H9 (cell line): ENCODE measurements around the gene SLC5A2. TPM values are rescaled to one million over a fixed set of nuclear protein-coding genes. Genes with fewer than 3 reads are reported as not detected.

Source experiments
- DNase-seq: peaks from one replicate; pipeline ENCODE4 v3.0.0-alpha.2; 2017
- H2AFZ ChIP-seq: one replicate; pipeline ENCODE4 v1.6.1; 2013; ENCODE audit warnings: mild to moderate bottlenecking, low read length, control low read depth, moderate library complexity
- H2AK5ac ChIP-seq: 2 replicates; pipeline ENCODE4 v1.6.1; 2013; ENCODE audit warnings: low read length, control low read depth, mixed read lengths; ENCODE audit not compliant: insufficient read length
- H2BK120ac ChIP-seq: one replicate; pipeline ENCODE4 v1.6.1; 2013; ENCODE audit warnings: low read depth, mild to moderate bottlenecking, low read length, control low read depth, inconsistent platforms; ENCODE audit not compliant: poor library complexity, severe bottlenecking
- H2BK12ac ChIP-seq: 2 replicates; pipeline ENCODE4 v1.6.1; 2013; ENCODE audit warnings: low read length, control low read depth, mixed read lengths, low read depth; ENCODE audit not compliant: insufficient read length
- H2BK15ac ChIP-seq: 2 replicates; pipeline ENCODE4 v1.6.1; 2013; ENCODE audit warnings: low read depth, low read length, control low read depth
- H2BK20ac ChIP-seq: one replicate; pipeline ENCODE4 v1.6.1; 2013; ENCODE audit warnings: low read depth, mild to moderate bottlenecking, low read length, control low read depth, inconsistent platforms; ENCODE audit not compliant: poor library complexity, severe bottlenecking
- H2BK5ac ChIP-seq: 2 replicates; pipeline ENCODE4 v1.6.1; 2013; ENCODE audit warnings: low read length, control low read depth, mixed read lengths; ENCODE audit not compliant: insufficient read length
- H3K14ac ChIP-seq: 2 replicates; pipeline ENCODE4 v1.6.1; 2013; ENCODE audit warnings: low read length, control low read depth; ENCODE audit not compliant: insufficient read depth
- H3K18ac ChIP-seq: 2 replicates; pipeline ENCODE4 v1.6.1; 2013; ENCODE audit warnings: low read depth, mild to moderate bottlenecking, mixed read lengths, low read length, control low read depth; ENCODE audit not compliant: insufficient read length
- H3K23ac ChIP-seq: 2 replicates; pipeline ENCODE4 v1.6.1; 2013; ENCODE audit warnings: low read length, control low read depth, mixed read lengths, low read depth; ENCODE audit not compliant: insufficient read length
- H3K23me2 ChIP-seq: 2 replicates; pipeline ENCODE4 v1.6.1; 2013; ENCODE audit warnings: low read depth, mild to moderate bottlenecking, mixed read lengths, low read length, control low read depth; ENCODE audit not compliant: insufficient read length, poor library complexity, severe bottlenecking
- H3K27ac ChIP-seq: 2 replicates; pipeline ENCODE4 v1.5.1; 2013; ENCODE audit warnings: low read length, control low read depth, mixed read lengths, low read depth; ENCODE audit not compliant: insufficient read length
- H3K27me3 ChIP-seq: 2 replicates; pipeline ENCODE4 v1.6.1; 2013; ENCODE audit warnings: low read length, control low read depth, inconsistent platforms; ENCODE audit not compliant: insufficient read depth
- H3K4ac ChIP-seq: 2 replicates; pipeline ENCODE4 v1.6.1; 2013; ENCODE audit warnings: low read depth, mild to moderate bottlenecking, control low read depth, inconsistent platforms, low read length, moderate library complexity
- H3K4me1 ChIP-seq: 2 replicates; pipeline ENCODE4 v1.6.1; 2013; ENCODE audit warnings: low read length, control low read depth, inconsistent platforms; ENCODE audit not compliant: insufficient read depth
- H3K4me2 ChIP-seq: 2 replicates; pipeline ENCODE4 v1.6.1; 2013; ENCODE audit warnings: low read length, control low read depth, mixed read lengths; ENCODE audit not compliant: insufficient read length, insufficient read depth
- H3K56ac ChIP-seq: 2 replicates; pipeline ENCODE4 v1.6.1; 2013; ENCODE audit warnings: low read depth, mild to moderate bottlenecking, mixed read lengths, low read length, control low read depth; ENCODE audit not compliant: insufficient read length
- H3K79me1 ChIP-seq: 2 replicates; pipeline ENCODE4 v1.6.1; 2013; ENCODE audit warnings: low read depth, mild to moderate bottlenecking, moderate library complexity, low read length, control low read depth, inconsistent platforms; ENCODE audit not compliant: insufficient read depth, poor library complexity, severe bottlenecking
- H3K79me2 ChIP-seq: 2 replicates; pipeline ENCODE4 v1.6.1; 2013; ENCODE audit warnings: low read length, control low read depth, inconsistent platforms; ENCODE audit not compliant: insufficient read depth
- H3K9ac ChIP-seq: 2 replicates; pipeline ENCODE4 v1.6.1; 2013; ENCODE audit warnings: low read length, control low read depth, mixed read lengths; ENCODE audit not compliant: insufficient read length; ENCODE audit errors: extremely low read depth
- H3K9me3 ChIP-seq: one replicate; pipeline ENCODE4 v1.6.1; 2013; ENCODE audit warnings: low read depth, low read length, inconsistent platforms; ENCODE audit not compliant: control insufficient read depth
- H3T11ph ChIP-seq: one replicate; pipeline ENCODE4 v1.6.1; 2013; ENCODE audit warnings: mild to moderate bottlenecking, low read length, control low read depth, inconsistent platforms
- H4K20me1 ChIP-seq: one replicate; pipeline ENCODE4 v1.6.1; 2013; ENCODE audit not compliant: control insufficient read depth, insufficient read length, insufficient read depth
- H4K5ac ChIP-seq: 2 replicates; pipeline ENCODE4 v1.6.1; 2013; ENCODE audit warnings: low read depth, mild to moderate bottlenecking, mixed read lengths, low read length, control low read depth; ENCODE audit not compliant: insufficient read length
- H4K8ac ChIP-seq: replicated peaks from 2 replicates; pipeline ENCODE4 v1.6.1; 2013; ENCODE audit warnings: low read length, control low read depth, mixed read lengths, low read depth; ENCODE audit not compliant: insufficient read length
- H4K91ac ChIP-seq: 2 replicates; pipeline ENCODE4 v1.6.1; 2013; ENCODE audit warnings: low read depth, mild to moderate bottlenecking, moderate library complexity, mixed read lengths, low read length, control low read depth; ENCODE audit not compliant: insufficient read length
- H3K27ac Mint-ChIP-seq, 3 experiments: 2 replicates in 2 of 3; 3 replicates in 1 of 3; pipeline ENCODE4 v1.8.0; 2020 to 2021; ENCODE audit warnings: mixed read lengths in 3 of 3, mild to moderate bottlenecking in 1 of 3, moderate library complexity in 1 of 3
- H3K27me3 Mint-ChIP-seq: 2 replicates; pipeline ENCODE4 v1.8.0; 2021; ENCODE audit warnings: low read depth, mild to moderate bottlenecking, moderate library complexity, mixed read lengths
- H3K36me3 Mint-ChIP-seq, 3 experiments: 2 replicates in 2 of 3; 3 replicates in 1 of 3; pipeline ENCODE4 v1.8.0; 2020 to 2021; ENCODE audit warnings: low read depth in 3 of 3, mixed read lengths in 3 of 3; ENCODE audit not compliant: insufficient read depth in 1 of 3
- H3K4me1 Mint-ChIP-seq, 2 experiments: 2 replicates each; pipeline ENCODE4 v1.8.0; 2020; ENCODE audit warnings: mixed read lengths in 2 of 2
- H3K4me3 Mint-ChIP-seq, 2 experiments: 2 replicates in 1 of 2; 3 replicates in 1 of 2; pipeline ENCODE4 v1.8.0; 2020 to 2021; ENCODE audit warnings: mild to moderate bottlenecking in 2 of 2, mixed read lengths in 2 of 2, moderate library complexity in 1 of 2
- H3K9me3 Mint-ChIP-seq, 2 experiments: 2 replicates in 1 of 2; 3 replicates in 1 of 2; pipeline ENCODE4 v1.8.0; 2020; ENCODE audit warnings: mild to moderate bottlenecking in 2 of 2, mixed read lengths in 2 of 2, moderate library complexity in 1 of 2
- CTCF ChIP-seq: fragments of 200-600 bp; sonication (generic); conservative IDR thresholded peaks from 3 replicates; pipeline ENCODE4 v1.8.0; 2021; ENCODE audit warnings: antibody characterized with exemption, mild to moderate bottlenecking
- WGBS: extraction: QIAGEN DNeasy Blood & Tissue Kit; methylation state at CpG from one replicate; pipeline ENCODE4 v1.1.7; 2013; ENCODE audit warnings: missing lambda C conversion rate, low lambda C conversion rate, mixed read lengths; ENCODE audit not compliant: insufficient read length; ENCODE audit errors: extremely low coverage; 5-methylcytosine and 5-hydroxymethylcytosine counted together
- total RNA-seq: library from RNA; stranded (reverse); gene quantifications from 2 replicates; pipeline ENCODE4 v1.2.1, GENCODE V29; 2021

The SLC5A2 gene
- total RNA-seq, 1 experiment from 2014 or later: 0.52 TPM

GRCh38 chr16:31491778-31492418, 9.0 kb downstream of the SLC5A2 start:
- peaks cover 11% of the 10 kb centered on the region for H3K23me2 ChIP-seq
- no peak overlapping the region for H3K14ac ChIP-seq
- no peak overlapping the region for H3K4me2 ChIP-seq
- H2BK20ac ChIP-seq: no peak overlapping the region
- H4K5ac ChIP-seq: no peak overlapping the region
- H2AK5ac ChIP-seq: no peak overlapping the region
- H4K91ac ChIP-seq: no peak overlapping the region
- H2BK15ac ChIP-seq: no peak overlapping the region
- no peak overlapping the region for H3T11ph ChIP-seq
- peaks cover 7% of the 10 kb centered on the region; the same call in 1 of the 2 replicates for H3K27me3 ChIP-seq
- no peak overlapping the region for H3K27ac ChIP-seq
- no peak overlapping the region for H2BK120ac ChIP-seq
- no peaks in the 10 kb centered on the region for H3K79me2 ChIP-seq
- H3K4ac ChIP-seq: no peak overlapping the region
- no CpG with 5 or more reads among the region's 8 CpGs for whole genome bisulfite sequencing
- TF ChIP-seq CTCF: no peak
- H3K56ac ChIP-seq: no peak overlapping the region
- no peaks in the 10 kb centered on the region for H4K20me1 ChIP-seq
- H3K9me3 Mint-ChIP-seq: peaks cover 0 to 2% of the 10 kb centered on the region in 2 experiments; a peak in 1 of 5 replicates
- H3K4me1 ChIP-seq: no peaks in the 10 kb centered on the region
- peaks cover 28% of the 10 kb centered on the region for H3K27me3 Mint-ChIP-seq
- no peaks in the 10 kb centered on the region for H3K9me3 ChIP-seq
- H3K4me1 Mint-ChIP-seq: 0 out of 4 replicates have a peak, but pooled peaks cover 0 to 2% of the 10 kb centered on the region in 2 experiments
- H3K36me3 Mint-ChIP-seq: peaks cover 17 to 46% (median 25%) of the 10 kb centered on the region in 3 experiments; a peak in 6 of 7 replicates
- H3K18ac ChIP-seq: no peak overlapping the region
- H4K8ac ChIP-seq: no peak overlapping the region
- H2BK5ac ChIP-seq: no peak overlapping the region
- no peak overlapping the region for H2AFZ ChIP-seq
- no peak overlapping the region for H3K27ac Mint-ChIP-seq
- no peaks in the 10 kb centered on the region for H3K79me1 ChIP-seq
- no peak overlapping the region for H2BK12ac ChIP-seq
- H3K23ac ChIP-seq: no peak overlapping the region
- DNase-seq: no peak
- no peak overlapping the region for H3K9ac ChIP-seq
- peak overlapping the region in 1 of 2 experiments; percentile 47; a peak in 1 of 5 replicates for H3K4me3 Mint-ChIP-seq
